Mucosa of gallbladder (tissue), 1 donor: ENCODE data around the gene CNTNAP4. TPM values are rescaled to one million over a fixed set of nuclear protein-coding genes. Genes with fewer than 3 reads are reported as not detected.

ENCODE experiments used
- DNase-seq: peaks from one replicate; pipeline ENCODE4 v3.0.0-alpha.2; 2020; ENCODE audit warnings: low spot score
- total RNA-seq: library from RNA; stranded (reverse); gene quantifications from one replicate; pipeline ENCODE4 v1.2.1, GENCODE V29; 2021
- donor health status: DM: no; HTN: no; CAD: no.

Gene CNTNAP4
- total RNA-seq: not detected

- no peak for DNase-seq
Observed at GRCh38 chr16:76276745-76277438, at the start of gene CNTNAP4. TSS of gene CNTNAP4 (plus strand) at chr16:76277401. CDS start at chr16:76277663, 262 bp downstream.

- no peak for DNase-seq
Observed at GRCh38 chr16:76228546-76229146, 48.6 kb upstream of the CNTNAP4 start.

- DNase-seq: no peak
Observed at GRCh38 chr16:76232704-76233103, 44.5 kb upstream of the CNTNAP4 start.

GRCh38 chr16:76235025-76235424 is 42.2 kb upstream of the CNTNAP4 start:
- DNase-seq: no peak

- DNase-seq: no peak
Observed at GRCh38 chr16:76235426-76235825, 41.8 kb upstream of the CNTNAP4 start.

- DNase-seq: no peak
Observed at GRCh38 chr16:76237471-76237870, 39.7 kb upstream of the CNTNAP4 start.

- no peak for DNase-seq
Observed at GRCh38 chr16:76241755-76242154, 35.4 kb upstream of the CNTNAP4 start.

GRCh38 chr16:76243620-76244019 is 33.6 kb upstream of the CNTNAP4 start:
- no peak for DNase-seq

GRCh38 chr16:76246587-76246986 is 30.6 kb upstream of the CNTNAP4 start:
- DNase-seq: no peak

GRCh38 chr16:76265434-76266045 is 11.7 kb upstream of the CNTNAP4 start:
- no peak for DNase-seq

- DNase-seq: no peak
Observed at GRCh38 chr16:76268824-76269223, 8.4 kb upstream of the CNTNAP4 start.

GRCh38 chr16:76277460-76278030 is 344 bp downstream of the CNTNAP4 start:
- DNase-seq: no peak

- DNase-seq: no peak
Observed at GRCh38 chr16:76278086-76278485, 885 bp downstream of the CNTNAP4 start.

- DNase-seq: no peak
Observed at GRCh38 chr16:76278980-76279379, 1.8 kb downstream of the CNTNAP4 start.

- no peak for DNase-seq
Observed at GRCh38 chr16:76280421-76281215, 3.4 kb downstream of the CNTNAP4 start.

GRCh38 chr16:76287466-76287865 is 10.3 kb downstream of the CNTNAP4 start:
- DNase-seq: no peak

- DNase-seq: no peak
Observed at GRCh38 chr16:76292218-76292617, 15.0 kb downstream of the CNTNAP4 start.

- DNase-seq: no peak
Observed at GRCh38 chr16:76293980-76294379, 16.8 kb downstream of the CNTNAP4 start.

- no peak for DNase-seq
Observed at GRCh38 chr16:76294396-76295214, 17.4 kb downstream of the CNTNAP4 start.

GRCh38 chr16:76297941-76298340 is 20.7 kb downstream of the CNTNAP4 start:
- no peak for DNase-seq
